OCI-LY1 (cell line): ENCODE data around the gene MRAS.

ENCODE experiments used
- H2AFZ ChIP-seq: fragments of 200-600 bp; sonication (generic), shearing (Covaris generic); 2 replicates; pipeline ENCODE4 v1.6.0; 2014; ENCODE audit warnings: antibody characterized with exemption, mild to moderate bottlenecking, low read length
- H3F3A ChIP-seq: fragments of 200-600 bp; sonication (generic), shearing (Covaris generic); 2 replicates; pipeline ENCODE4 v1.6.0; 2014; ENCODE audit warnings: mild to moderate bottlenecking, antibody characterized with exemption, low read length, moderate library complexity; ENCODE audit not compliant: insufficient read depth
- H3K27ac ChIP-seq: fragments of 200-600 bp; sonication (generic); 2 replicates; pipeline ENCODE4 v1.5.1; 2014; ENCODE audit warnings: low read length, mixed run types, mild to moderate bottlenecking, low read depth; ENCODE audit not compliant: poor library complexity, severe bottlenecking
- H3K27me3 ChIP-seq: fragments of 200-600 bp; sonication (generic); 2 replicates; pipeline ENCODE4 v1.6.0; 2014; ENCODE audit warnings: antibody characterized with exemption, mild to moderate bottlenecking, low read length, moderate library complexity; ENCODE audit not compliant: insufficient read depth
- H3K36me3 ChIP-seq: fragments of 200-600 bp; sonication (generic); 2 replicates; pipeline ENCODE4 v1.6.1; 2014; ENCODE audit warnings: mild to moderate bottlenecking, antibody characterized with exemption, low read length, moderate library complexity, mixed read lengths; ENCODE audit not compliant: insufficient read depth
- H3K4me1 ChIP-seq: fragments of 200-600 bp; sonication (generic); 2 replicates; pipeline ENCODE4 v1.5.1; 2014; ENCODE audit warnings: mild to moderate bottlenecking, low read length, moderate library complexity; ENCODE audit not compliant: insufficient read depth, severe bottlenecking
- H3K4me2 ChIP-seq: fragments of 200-600 bp; sonication (generic), shearing (Covaris generic); 2 replicates; pipeline ENCODE4 v1.6.1; 2014; ENCODE audit warnings: low read length
- H3K4me3 ChIP-seq: fragments of 200-600 bp; sonication (generic); 2 replicates; pipeline ENCODE4 v1.5.1; 2014; ENCODE audit warnings: low read length, low read depth, mild to moderate bottlenecking, mixed read lengths; ENCODE audit not compliant: poor library complexity, severe bottlenecking
- H3K79me2 ChIP-seq: fragments of 200-600 bp; shearing (Covaris generic); 2 replicates; pipeline ENCODE4 v1.6.1; 2016; ENCODE audit warnings: mixed run types, low read length, mixed read lengths; ENCODE audit not compliant: insufficient read depth
- H3K9ac ChIP-seq: fragments of 200-600 bp; sonication (generic), shearing (Covaris generic); 2 replicates; pipeline ENCODE4 v1.6.1; 2014; ENCODE audit warnings: mild to moderate bottlenecking, low read length, mixed read lengths
- H3K9me2 ChIP-seq: fragments of 200-600 bp; sonication (generic), shearing (Covaris generic); 2 replicates; pipeline ENCODE4 v1.6.1; 2014; ENCODE audit warnings: low read depth, mild to moderate bottlenecking, low read length, mixed read lengths
- H3K9me3 ChIP-seq: fragments of 200-600 bp; shearing (Covaris generic); 2 replicates; pipeline ENCODE4 v1.6.1; 2014; ENCODE audit warnings: low read length, mixed read lengths
- H4K20me1 ChIP-seq: fragments of 200-600 bp; sonication (generic), shearing (Covaris generic); 2 replicates; pipeline ENCODE4 v1.6.0; 2016; ENCODE audit warnings: mild to moderate bottlenecking, low read length; ENCODE audit not compliant: insufficient read depth
- EZH2 ChIP-seq: fragments of 200-600 bp; sonication (generic), shearing (Covaris generic); IDR thresholded peaks from 2 replicates; pipeline ENCODE4 v1.8.0; 2017; ENCODE audit warnings: borderline replicate concordance, mixed run types, mild to moderate bottlenecking, antibody characterized with exemption, low read length, moderate library complexity, mixed read lengths
- TF ChIP-seq, protein P1 (sequence below): fragments of 200-600 bp; sonication (generic), shearing (Covaris generic); IDR thresholded peaks from 2 replicates; pipeline ENCODE4 v1.5.1; 2017; ENCODE audit warnings: mild to moderate bottlenecking, antibody characterized with exemption, low read length, moderate library complexity, mixed read lengths

The MRAS gene

DNA sequence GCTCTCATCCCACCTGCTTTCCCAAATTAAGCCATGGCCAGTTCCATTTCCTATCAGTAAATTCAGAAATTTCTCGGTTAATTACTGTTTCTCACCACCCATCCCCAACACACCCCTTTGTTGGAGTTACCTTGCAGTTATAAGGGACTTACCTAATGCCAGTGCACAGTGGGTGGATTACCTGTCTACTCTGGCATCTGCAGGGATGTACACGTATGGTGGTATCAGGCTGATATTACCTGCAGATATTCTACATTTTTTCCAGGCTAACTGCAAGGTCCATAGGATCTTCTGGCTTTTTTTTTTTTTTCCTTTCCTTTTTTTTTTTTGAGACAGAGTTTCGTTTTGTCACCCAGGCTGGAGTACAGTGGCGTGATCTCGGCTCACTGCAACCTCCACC lies 7.9 kb upstream of the MRAS start:
- Histone ChIP-seq H3K4me1 (no peaks in the 10 kb centered on the region), H3K27ac (no peak overlapping the region), H3K9me3 (no peaks in the 10 kb centered on the region), H3K27me3 (no peaks in the 10 kb centered on the region; the same call in 1 of the 2 replicates), H2AFZ (no peak overlapping the region), H3K36me3 (no peaks in the 10 kb centered on the region), H3K4me2 (no peak overlapping the region), H4K20me1 (no peaks in the 10 kb centered on the region), H3K9me2 (no peaks in the 10 kb centered on the region), H3K9ac (no peak overlapping the region), H3K4me3 (no peak overlapping the region), H3F3A (no peaks in the 10 kb centered on the region), H3K79me2 (no peaks in the 10 kb centered on the region)
- TF ChIP-seq, protein P1, sequence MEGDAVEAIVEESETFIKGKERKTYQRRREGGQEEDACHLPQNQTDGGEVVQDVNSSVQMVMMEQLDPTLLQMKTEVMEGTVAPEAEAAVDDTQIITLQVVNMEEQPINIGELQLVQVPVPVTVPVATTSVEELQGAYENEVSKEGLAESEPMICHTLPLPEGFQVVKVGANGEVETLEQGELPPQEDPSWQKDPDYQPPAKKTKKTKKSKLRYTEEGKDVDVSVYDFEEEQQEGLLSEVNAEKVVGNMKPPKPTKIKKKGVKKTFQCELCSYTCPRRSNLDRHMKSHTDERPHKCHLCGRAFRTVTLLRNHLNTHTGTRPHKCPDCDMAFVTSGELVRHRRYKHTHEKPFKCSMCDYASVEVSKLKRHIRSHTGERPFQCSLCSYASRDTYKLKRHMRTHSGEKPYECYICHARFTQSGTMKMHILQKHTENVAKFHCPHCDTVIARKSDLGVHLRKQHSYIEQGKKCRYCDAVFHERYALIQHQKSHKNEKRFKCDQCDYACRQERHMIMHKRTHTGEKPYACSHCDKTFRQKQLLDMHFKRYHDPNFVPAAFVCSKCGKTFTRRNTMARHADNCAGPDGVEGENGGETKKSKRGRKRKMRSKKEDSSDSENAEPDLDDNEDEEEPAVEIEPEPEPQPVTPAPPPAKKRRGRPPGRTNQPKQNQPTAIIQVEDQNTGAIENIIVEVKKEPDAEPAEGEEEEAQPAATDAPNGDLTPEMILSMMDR = no peak
- TF ChIP-seq EZH2 = no peak

DNA sequence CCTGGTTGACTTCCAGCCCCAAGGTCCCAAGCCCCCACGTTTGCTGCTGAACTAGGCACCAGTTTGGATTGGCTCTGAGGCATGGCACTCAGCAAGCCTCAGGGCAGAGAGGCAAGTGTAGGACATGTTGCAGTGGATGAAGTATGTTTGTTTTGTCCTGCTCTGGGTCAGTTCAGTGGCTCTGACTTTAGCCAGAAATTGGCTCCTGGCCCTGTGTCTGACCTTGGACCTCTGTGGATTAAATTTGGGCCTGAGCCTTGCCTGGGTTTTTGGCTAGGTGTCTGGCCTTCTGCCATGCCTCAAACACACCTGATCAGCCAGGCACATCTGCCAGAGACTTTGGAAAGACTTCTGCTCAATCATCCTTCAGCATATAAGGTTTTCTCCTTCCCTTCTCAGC lies 3.6 kb upstream of the MRAS start:
- H2AFZ ChIP-seq = no peak overlapping the region
- H3K4me3 ChIP-seq = no peak overlapping the region
- no peaks in the 10 kb centered on the region for H4K20me1 ChIP-seq
- H3K9ac ChIP-seq = no peak overlapping the region
- no peaks in the 10 kb centered on the region for H3K36me3 ChIP-seq
- H3K9me2 ChIP-seq = no peaks in the 10 kb centered on the region
- TF ChIP-seq, protein P1 = no peak
- TF ChIP-seq EZH2 = no peak
- no peaks in the 10 kb centered on the region for H3K79me2 ChIP-seq
- H3K9me3 ChIP-seq = no peaks in the 10 kb centered on the region
- H3F3A ChIP-seq = no peaks in the 10 kb centered on the region
- H3K4me2 ChIP-seq = no peak overlapping the region
- H3K4me1 ChIP-seq = no peaks in the 10 kb centered on the region
- no peaks in the 10 kb centered on the region; the same call in 1 of the 2 replicates for H3K27me3 ChIP-seq
- H3K27ac ChIP-seq = no peak overlapping the region

DNA sequence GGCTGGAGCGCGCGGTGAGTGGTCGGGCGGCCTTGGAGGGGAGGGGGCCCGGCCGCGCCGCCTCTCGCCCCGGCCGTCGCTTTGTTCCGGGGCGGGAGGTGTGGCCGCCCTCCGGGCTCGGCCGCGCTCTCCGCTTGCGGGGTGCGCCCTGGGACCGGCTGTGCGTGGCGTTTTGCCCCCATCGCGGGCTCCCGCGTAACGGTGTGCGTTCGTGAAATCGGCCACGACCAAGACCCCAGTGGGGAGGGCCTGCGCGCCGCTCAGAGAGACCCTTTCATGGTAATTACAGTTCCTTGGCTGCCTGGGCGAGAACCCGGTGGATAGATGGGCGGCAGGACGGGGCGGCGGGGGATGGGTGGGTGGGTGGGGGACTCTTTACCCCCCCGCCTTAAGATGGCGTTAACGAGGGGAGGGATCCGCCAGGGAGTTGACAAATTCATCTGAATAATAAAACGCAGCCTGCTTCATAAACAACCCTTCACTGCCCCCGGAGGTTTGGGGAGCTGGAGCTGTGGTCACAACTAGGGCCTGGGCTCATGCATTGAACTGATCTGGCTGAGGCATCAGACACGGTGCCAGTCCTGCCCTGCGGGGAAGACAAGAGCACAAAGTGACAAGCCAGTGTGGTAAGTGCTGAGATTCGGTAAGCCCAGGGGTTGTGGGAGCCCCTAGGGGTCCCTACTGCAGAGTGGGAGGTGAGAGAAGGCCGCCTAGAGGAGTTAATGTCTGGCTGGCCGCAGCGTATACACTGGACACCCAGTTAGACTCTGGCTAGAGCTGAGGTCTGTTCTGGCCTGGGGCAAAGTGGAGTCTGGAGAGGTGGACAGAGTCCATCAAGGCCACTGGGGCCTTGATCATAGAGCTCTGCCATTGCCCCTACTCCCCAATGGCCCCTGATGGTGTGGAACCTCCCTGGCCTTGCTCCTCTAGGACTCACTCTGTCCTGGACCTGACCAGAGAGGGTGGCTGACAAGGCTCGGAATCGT lies 668 bp downstream of the MRAS start:
- H3K9me2 ChIP-seq = no peaks in the 10 kb centered on the region
- no peaks in the 10 kb centered on the region for H3K79me2 ChIP-seq
- H4K20me1 ChIP-seq = no peaks in the 10 kb centered on the region
- no peak overlapping the region for H3K27ac ChIP-seq
- TF ChIP-seq, protein P1 = no peak
- no peak overlapping the region for H3K9ac ChIP-seq
- H3K27me3 ChIP-seq = no peaks in the 10 kb centered on the region; the same call in 1 of the 2 replicates
- no peaks in the 10 kb centered on the region for H3K36me3 ChIP-seq
- no peak overlapping the region for H2AFZ ChIP-seq
- H3K4me3 ChIP-seq = no peak overlapping the region
- H3K4me1 ChIP-seq = no peaks in the 10 kb centered on the region
- H3K9me3 ChIP-seq = no peaks in the 10 kb centered on the region
- no peak overlapping the region for H3K4me2 ChIP-seq
- H3F3A ChIP-seq = no peaks in the 10 kb centered on the region
